Endothelial cell of umbilical vein (primary cell): ENCODE measurements around the gene ZNF827. TPM values are rescaled to one million over a fixed set of nuclear protein-coding genes. Genes with fewer than 3 reads are reported as not detected.

ENCODE experiments used
- BruUV-seq: library from RNA; stranded (reverse); fragments of 400-500 nt; replicated peaks from 2 replicates; lab custom pipeline; 2021; lab: Mats Ljungman, UMichigan
- CTCF ChIA-PET: fragments of 300-600, 350-600 bp; sonication (Branson Sonifier 250); formaldehyde crosslinking; loops from one replicate; lab custom pipeline; 2021; ENCODE audit warnings: antibody characterized with exemption, inconsistent platforms; lab: Charles Lee
- POLR2A ChIA-PET: fragments of 300-600, 350-600 bp; sonication (Branson Sonifier 250); formaldehyde crosslinking; loops from one replicate; lab custom pipeline; 2021; ENCODE audit warnings: antibody characterized with exemption, inconsistent platforms; lab: Charles Lee
- DNase-seq: peaks from one replicate; pipeline ENCODE4 v3.0.0-alpha.2; 2011; ENCODE audit warnings: low read depth, low spot score
- FAIRE-seq: peaks from 2 replicates; lab custom pipeline; 2011; peaks lifted over from hg19 to GRCh38; lab: Jason Lieb, UNC
- H2AFZ ChIP-seq: 2 replicates; pipeline ENCODE4 v1.6.0; 2012; ENCODE audit warnings: low read depth, low read length, control low read depth, inconsistent platforms
- H3K27ac ChIP-seq: 2 replicates; pipeline ENCODE4 v1.5.1; 2011; ENCODE audit warnings: low read depth, mild to moderate bottlenecking, control low read depth, low read length, moderate library complexity; ENCODE audit not compliant: insufficient read depth
- H3K27me3 ChIP-seq, 2 experiments: 2 replicates each; pipeline versions ENCODE4 v1.6.0 to v1.6.1; 2011; ENCODE audit warnings: low read length in 2 of 2, mixed read lengths in 1 of 2; ENCODE audit not compliant: control insufficient read depth in 2 of 2, insufficient read depth in 2 of 2
- H3K36me3 ChIP-seq, 2 experiments: 2 replicates in 1 of 2; 3 replicates in 1 of 2; pipeline ENCODE4 v1.5.1; 2011; ENCODE audit warnings: low read length in 2 of 2, mild to moderate bottlenecking in 1 of 2, moderate library complexity in 1 of 2; ENCODE audit not compliant: control insufficient read depth in 2 of 2, insufficient read depth in 2 of 2; ENCODE audit errors: extremely low read depth in 1 of 2
- H3K4me1 ChIP-seq: 3 replicates; pipeline ENCODE4 v1.5.1; 2011; ENCODE audit warnings: mild to moderate bottlenecking, low read length; ENCODE audit not compliant: control insufficient read depth, insufficient read depth; ENCODE audit errors: extremely low read depth
- H3K4me2 ChIP-seq: 2 replicates; pipeline ENCODE4 v1.6.1; 2011; ENCODE audit warnings: low read length, control low read depth, mixed read lengths; ENCODE audit not compliant: insufficient read depth
- H3K4me3 ChIP-seq, 3 experiments: fragments of 200-600 bp in 1 of 3; sonication (generic), shearing (Covaris generic) in 1 of 3; replicated peaks in 1 of 3; 2 replicates each; pipeline ENCODE4 v1.5.1; 2011 to 2016; ENCODE audit warnings: control low read depth in 3 of 3, low read length in 3 of 3, mild to moderate bottlenecking in 2 of 3, inconsistent platforms in 1 of 3, low read depth in 1 of 3, moderate library complexity in 1 of 3; ENCODE audit not compliant: insufficient read depth in 1 of 3
- H3K79me2 ChIP-seq: 2 replicates; pipeline ENCODE4 v1.6.0; 2012; ENCODE audit warnings: low read length, inconsistent platforms; ENCODE audit not compliant: control insufficient read depth, insufficient read depth
- H3K9ac ChIP-seq: replicated peaks from 2 replicates; pipeline ENCODE3; 2011; ENCODE audit warnings: low read length, control low read depth; ENCODE audit not compliant: insufficient read depth; ENCODE audit errors: extremely low read depth
- H3K9me1 ChIP-seq: replicated peaks from 3 replicates; pipeline ENCODE4 v1.6.0; 2011; ENCODE audit warnings: mild to moderate bottlenecking, low read length; ENCODE audit not compliant: control insufficient read depth, insufficient read depth; ENCODE audit errors: extremely low read depth
- H3K9me3 ChIP-seq: replicated peaks from 2 replicates; pipeline ENCODE4 v1.5.1; 2012; ENCODE audit warnings: low read length, inconsistent platforms; ENCODE audit not compliant: control insufficient read depth, insufficient read depth
- H4K20me1 ChIP-seq: replicated peaks from 2 replicates; pipeline ENCODE3; 2011; ENCODE audit warnings: mild to moderate bottlenecking, low read length; ENCODE audit not compliant: control insufficient read depth, insufficient read depth; ENCODE audit errors: extremely low read depth
- CTCF ChIP-seq, 2 donors: IDR thresholded peaks; 1 replicate in 1 of 2; 2 replicates in 1 of 2; pipeline ENCODE4 v1.5.1; 2011; ENCODE audit warnings: low read length in 2 of 2, mild to moderate bottlenecking in 2 of 2, moderate library complexity in 2 of 2, control low read depth in 1 of 2, inconsistent platforms in 1 of 2, low read depth in 1 of 2; ENCODE audit not compliant: insufficient read depth in 1 of 2; ENCODE audit errors: extremely low read depth in 1 of 2
- EZH2 ChIP-seq: IDR thresholded peaks from 2 replicates; pipeline ENCODE4 v1.6.1; 2012; ENCODE audit warnings: borderline replicate concordance, low read depth, mild to moderate bottlenecking, moderate library complexity, low read length, inconsistent platforms; ENCODE audit not compliant: severe bottlenecking
- FOS ChIP-seq: IDR thresholded peaks from 2 replicates; pipeline ENCODE4 v1.6.1; 2011; ENCODE audit warnings: mild to moderate bottlenecking, low read length, moderate library complexity, borderline replicate concordance; ENCODE audit not compliant: insufficient read depth
- GATA2 ChIP-seq: IDR thresholded peaks from 2 replicates; pipeline ENCODE4 v1.7.0; 2011; ENCODE audit warnings: low read depth, mild to moderate bottlenecking, moderate library complexity, mixed read lengths, low read length; ENCODE audit not compliant: insufficient read length, insufficient read depth
- JUN ChIP-seq: IDR thresholded peaks from 2 replicates; pipeline ENCODE4 v1.6.1; 2011; ENCODE audit warnings: borderline replicate concordance, low read depth; ENCODE audit not compliant: insufficient read length, insufficient read depth
- MYC ChIP-seq: IDR thresholded peaks from one replicate; pipeline ENCODE4 v1.6.1; 2011; ENCODE audit warnings: mild to moderate bottlenecking, low read depth, low read length
- POLR2A ChIP-seq: IDR thresholded peaks from 2 replicates; pipeline ENCODE4 v1.6.1; 2012; ENCODE audit warnings: low read depth, mild to moderate bottlenecking, control low read depth, low read length
- POLR2AphosphoS5 ChIP-seq: IDR thresholded peaks from 2 replicates; pipeline ENCODE4 v1.6.1; 2012; ENCODE audit warnings: low read depth, mild to moderate bottlenecking, control low read depth, low read length, moderate library complexity; ENCODE audit not compliant: insufficient read depth
- dilution Hi-C: fragments of 300-500 bp; cut with MboI; formaldehyde crosslinking; loops from one replicate; pipeline ENCODE4 v1.15.0; 2019; ENCODE audit warnings: low sequenced_read_pairs; ENCODE audit not compliant: extremely low pct_ligation_motif_present
- intact Hi-C: fragments of 100-400 bp; cut with micrococcal nuclease; formaldehyde crosslinking; loops from one replicate; pipeline ENCODE4 v1.10.0; 2022
- polyA plus RNA-seq, 4 experiments: library from polyadenylated mRNA; depleted of rRNA in 3 of 4; stranded (reverse) in 3 of 4; unstranded in 1 of 4; fragments of >200 nt; gene quantifications; 2 replicates each; pipeline versions ENCODE4 v1.2.1 to v1.2.3, GENCODE V29; 2011 to 2012; ENCODE audit warnings: missing spikeins in 1 of 4
- total RNA-seq: library from RNA; stranded (reverse); gene quantifications from 2 replicates; pipeline ENCODE4 v1.2.3, GENCODE V29; 2021
- TF ChIP-seq, protein P1 (sequence below): IDR thresholded peaks from 2 replicates; pipeline ENCODE4 v1.6.1; 2011; ENCODE audit not compliant: insufficient read depth, insufficient read length

Gene ZNF827
- total and polyA plus RNA-seq, 2 donors (not counting 3 experiments of a cell fraction or from before 2014, with no cell fraction given), result 16.9 to 23.7 TPM

- TF ChIP-seq POLR2A (no peak), EZH2 (no peak), FOS (no peak), JUN (no peak), MYC (no peak), GATA2 (no peak), CTCF (IDR thresholded peaks at IDR 0.05; ENCODE audit: extremely low read depth in 1 of 2, insufficient read depth in 1 of 2, low read depth in 1 of 2, low read length in 2 of 2) (no peak), POLR2AphosphoS5 (no peak)
- TF ChIP-seq, protein P1, sequence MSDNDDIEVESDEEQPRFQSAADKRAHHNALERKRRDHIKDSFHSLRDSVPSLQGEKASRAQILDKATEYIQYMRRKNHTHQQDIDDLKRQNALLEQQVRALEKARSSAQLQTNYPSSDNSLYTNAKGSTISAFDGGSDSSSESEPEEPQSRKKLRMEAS, result no peak
- CTCF ChIA-PET, result interaction anchor here (0.8 to 3.9 kb wide), 7 partner anchors 8 to 215 kb away, joined by 3 to 13 read pairs (median 4); no protein-coding TSS in a partner anchor
- H4K20me1 ChIP-seq, result no peaks in the 10 kb centered on the region
- no peak overlapping the region for H3K4me2 ChIP-seq
- H3K4me3 ChIP-seq, result no peak overlapping the region
- dilution Hi-C loops (no loop called here), intact Hi-C loops (loop anchor here (1.0 to 2.0 kb wide), 3 partner anchors 37 to 146 kb away; no protein-coding TSS in a partner anchor)
- peak; percentile 42 for FAIRE-seq
- no peaks in the 10 kb centered on the region for H3K9me3 ChIP-seq
- no peak for DNase-seq
- H3K27ac ChIP-seq, result no peak overlapping the region
- no peak overlapping the region for H3K9ac ChIP-seq
- BruUV-seq, result no TSS peak
- H3K27me3 ChIP-seq, result no peaks in the 10 kb centered on the region
- peaks cover 12% of the 10 kb centered on the region for H3K4me1 ChIP-seq
- no peak overlapping the region for H2AFZ ChIP-seq
- no peaks in the 10 kb centered on the region for H3K79me2 ChIP-seq
- POLR2A ChIA-PET, result no interaction called here
- H3K36me3 ChIP-seq, result no peaks in the 10 kb centered on the region
- H3K9me1 ChIP-seq, result no peaks in the 10 kb centered on the region
Observed at GRCh38 chr4:145879598-145879997, 59.0 kb downstream of the ZNF827 start.
